ENCODE data around the gene CCDC142. TPM values are rescaled to one million over a fixed set of nuclear protein-coding genes. Genes with fewer than 3 reads are reported as not detected.
A peak's percentile ranks its signal among the peaks of the same experiment; 100 is the strongest.

Gene CCDC142
- total and polyA plus RNA-seq, 4 experiments from 2014 or later, result 3.6 to 67.6 (median 37.1) TPM

- POLR2A ChIA-PET (ENCODE audit: partially characterized antibody), result interaction anchor here (1.0 kb wide), 1 partner anchor 10 kb away, joined by 4 read pairs; the partner anchor contains the start of gene TLX2
- no peak overlapping the region for H3K27ac ChIP-seq (ENCODE audit: low read depth, low read length)
- Mint-ChIP-seq H3K4me1 (peaks cover 5 to 23% (median 17%) of the 10 kb centered on the region in 4 donors), H3K27ac (peak overlapping the region in 1 of 7 donors; percentile 26), H3K36me3 (peaks cover 26 to 29% of the 10 kb centered on the region in 2 donors), H3K4me3 (no peak overlapping the region), H3K9me3 (peaks cover 0 to 3% (median 0%) of the 10 kb centered on the region in 8 donors), H3K27me3 (peaks cover 13 to 19% of the 10 kb centered on the region in 2 donors)
- no peak overlapping the region for H3K4me3 ChIP-seq (ENCODE audit: low read length in 2 of 2)
- H3K9me3 ChIP-seq (ENCODE audit: control insufficient read depth in 1 of 2, low read length in 2 of 2), result no peaks in the 10 kb centered on the region
- peaks cover 12% of the 10 kb centered on the region for H3K4me1 ChIP-seq (ENCODE audit: insufficient read depth, low read length)
- H3K36me3 ChIP-seq (ENCODE audit: insufficient read depth, low read length), result peaks cover 19% of the 10 kb centered on the region
- intact Hi-C loops (cut with micrococcal nuclease), result no loop called here
- no peak for DNase-seq
- H3K27me3 ChIP-seq (ENCODE audit: insufficient read depth, low read length), result no peaks in the 10 kb centered on the region
- CTCF ChIA-PET (ENCODE audit: partially characterized antibody), result interaction anchor here (1.0 to 1.4 kb wide), 2 partner anchors 15 to 21 kb away, joined by 3 to 4 read pairs; no protein-coding TSS in a partner anchor
Observed at GRCh38 chr2:74524005-74524404, 41.2 kb upstream of the CCDC142 start.

DNA sequence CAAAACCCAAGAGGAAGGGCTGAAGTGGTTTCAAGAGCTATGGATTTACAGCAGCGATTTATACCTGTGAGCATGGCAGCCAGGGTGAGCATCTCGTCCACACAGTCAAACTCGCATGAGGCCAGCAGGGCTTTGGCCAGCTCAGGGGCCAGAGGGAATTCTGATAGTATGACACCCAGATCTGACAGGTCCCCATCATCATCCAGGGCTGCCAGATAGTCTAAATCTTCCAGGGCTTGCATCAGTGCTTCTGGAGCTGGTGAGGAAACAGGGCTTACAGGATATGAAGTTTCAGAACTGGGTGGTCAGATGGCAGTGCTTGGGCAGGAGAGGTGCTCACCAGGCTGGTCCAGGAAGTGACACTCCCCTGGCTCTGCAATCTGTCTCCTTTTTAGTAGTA lies 39.7 kb upstream of the CCDC142 start:
- no peak for DNase-seq
- no peak overlapping the region for H3K27ac ChIP-seq (ENCODE audit: low read depth, low read length)
- H3K9me3 ChIP-seq (ENCODE audit: control insufficient read depth in 1 of 2, low read length in 2 of 2), result no peaks in the 10 kb centered on the region
- Mint-ChIP-seq H3K27me3 (peaks cover 26 to 30% of the 10 kb centered on the region in 2 donors), H3K9me3 (peaks cover 0 to 3% (median 0%) of the 10 kb centered on the region in 8 donors), H3K36me3 (peaks cover 17 to 19% of the 10 kb centered on the region in 2 donors), H3K4me1 (peaks cover 0 to 9% (median 6%) of the 10 kb centered on the region in 4 donors), H3K4me3 (no peak overlapping the region), H3K27ac (no peak overlapping the region)
- no peaks in the 10 kb centered on the region for H3K4me1 ChIP-seq (ENCODE audit: insufficient read depth, low read length)
- ChIA-PET POLR2A (ENCODE audit: partially characterized antibody) (interaction anchor here (1.1 to 1.4 kb wide), 2 partner anchors 58 to 68 kb away, joined by 3 to 4 read pairs; partner anchors contain the start of gene INO80B), CTCF (ENCODE audit: partially characterized antibody) (interaction anchor here (1.3 to 1.5 kb wide), 2 partner anchors 14 to 18 kb away, joined by 3 read pairs; no protein-coding TSS in a partner anchor)
- H3K4me3 ChIP-seq (ENCODE audit: low read length in 2 of 2), result no peak overlapping the region
- peaks cover 8% of the 10 kb centered on the region for H3K27me3 ChIP-seq (ENCODE audit: insufficient read depth, low read length)
- peaks cover 13% of the 10 kb centered on the region for H3K36me3 ChIP-seq (ENCODE audit: insufficient read depth, low read length)
- intact Hi-C loops (cut with micrococcal nuclease), result no loop called here

- POLR2A ChIA-PET (ENCODE audit: partially characterized antibody), result interaction anchor here (0.6 to 2.7 kb wide), 9 partner anchors 10 to 59 kb away, joined by 3 to 20 read pairs (median 4); partner anchors contain the start of genes AUP1, DQX1, HTRA2 and LBX2
- H3K36me3 Mint-ChIP-seq, result no peaks in the 10 kb centered on the region
- intact Hi-C loops (cut with micrococcal nuclease), result no loop called here
- CTCF ChIA-PET (ENCODE audit: partially characterized antibody), result interaction anchor here (1.4 to 2.6 kb wide), 2 partner anchors 34 to 71 kb away, joined by 3 to 8 read pairs; partner anchors contain the start of genes CCDC142 and TTC31
- no peaks in the 10 kb centered on the region for H3K9me3 ChIP-seq (ENCODE audit: control insufficient read depth in 1 of 2, low read length in 2 of 2)
- no peak for DNase-seq
- peaks cover 6 to 36% (median 18%) of the 10 kb centered on the region in 4 donors for H3K4me1 Mint-ChIP-seq
- peaks cover 40 to 54% of the 10 kb centered on the region in 2 donors for H3K27me3 Mint-ChIP-seq
- peaks cover 35% of the 10 kb centered on the region for H3K27me3 ChIP-seq (ENCODE audit: insufficient read depth, low read length)
- H3K4me3 Mint-ChIP-seq, result peak overlapping the region; percentile 71 to 87 (median 83)
- H3K36me3 ChIP-seq (ENCODE audit: insufficient read depth, low read length), result no peaks in the 10 kb centered on the region
- peaks cover 35% of the 10 kb centered on the region for H3K4me1 ChIP-seq (ENCODE audit: insufficient read depth, low read length)
- H3K4me3 ChIP-seq (ENCODE audit: low read length in 2 of 2), result peak overlapping the region in 1 of 2 donors; percentile 53
- no peak overlapping the region for H3K27ac ChIP-seq (ENCODE audit: low read depth, low read length)
- peak overlapping the region in 1 of 7 donors; percentile 72 for H3K27ac Mint-ChIP-seq
- H3K9me3 Mint-ChIP-seq, result peaks cover 0 to 4% (median 0%) of the 10 kb centered on the region in 8 donors
Observed at GRCh38 chr2:74516650-74517049, 33.9 kb upstream of the CCDC142 start.

- POLR2A ChIA-PET (ENCODE audit: partially characterized antibody), result interaction anchor here (0.6 to 2.7 kb wide), 11 partner anchors 9 to 58 kb away, joined by 3 to 20 read pairs (median 4); partner anchors contain the start of genes AUP1, DQX1, HTRA2 and LBX2
- peaks cover 35% of the 10 kb centered on the region for H3K4me1 ChIP-seq (ENCODE audit: insufficient read depth, low read length)
- DNase-seq, result peak; percentile 71 to 76 (median 73)
Observed at GRCh38 chr2:74515981-74516633, 33.3 kb upstream of the CCDC142 start.

DNA sequence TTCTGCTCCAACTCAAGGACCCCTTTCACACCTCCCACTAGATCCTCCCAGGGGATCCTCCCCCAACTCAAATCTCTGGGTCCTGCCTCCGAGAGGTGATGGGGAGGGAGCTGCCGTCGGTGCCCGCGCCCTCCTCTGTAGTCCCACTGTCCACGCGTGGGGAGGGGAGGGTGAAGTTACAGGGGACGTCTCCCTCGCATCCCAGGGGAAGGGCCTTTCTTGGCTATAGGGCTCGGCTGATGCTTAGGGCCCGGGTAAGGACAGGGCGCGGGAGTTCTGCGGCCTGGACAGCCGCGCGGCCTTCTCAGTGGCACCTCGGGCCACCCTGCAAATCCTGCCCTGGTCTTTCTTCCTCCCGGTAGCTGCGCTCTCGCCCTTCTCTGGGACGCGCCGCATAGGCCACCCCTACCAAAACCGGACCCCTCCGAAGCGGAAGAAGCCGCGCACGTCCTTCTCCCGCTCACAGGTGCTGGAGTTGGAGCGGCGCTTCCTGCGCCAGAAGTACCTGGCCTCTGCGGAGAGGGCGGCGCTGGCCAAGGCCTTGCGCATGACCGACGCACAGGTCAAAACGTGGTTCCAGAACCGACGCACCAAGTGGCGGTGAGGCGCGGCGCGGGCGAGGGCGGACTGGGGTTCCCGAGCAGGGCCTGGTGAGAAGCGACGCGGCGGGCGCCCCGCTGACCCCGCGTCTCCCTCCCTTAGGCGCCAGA lies 32.6 kb upstream of the CCDC142 start:
- peaks cover 39 to 55% of the 10 kb centered on the region in 2 donors for H3K27me3 Mint-ChIP-seq
- POLR2A ChIA-PET (ENCODE audit: partially characterized antibody), result interaction anchor here (0.7 to 2.7 kb wide), 10 partner anchors 8 to 43 kb away, joined by 3 to 20 read pairs (median 4); partner anchors contain the start of genes AUP1, CCDC142, DQX1 and HTRA2
- H3K4me3 Mint-ChIP-seq, result peak overlapping the region; percentile 74 to 80 (median 76)
- H3K27ac Mint-ChIP-seq, result peak overlapping the region in 6 of 7 donors; percentile 42 to 85 (median 68)
- Histone ChIP-seq H3K36me3 (ENCODE audit: insufficient read depth, low read length) (no peaks in the 10 kb centered on the region), H3K9me3 (ENCODE audit: control insufficient read depth in 1 of 2, low read length in 2 of 2) (no peaks in the 10 kb centered on the region), H3K4me3 (ENCODE audit: low read length in 2 of 2) (peak overlapping the region in 1 of 2 donors; percentile 53), H3K27me3 (ENCODE audit: insufficient read depth, low read length) (peaks cover 35% of the 10 kb centered on the region), H3K27ac (ENCODE audit: low read depth, low read length) (no peak overlapping the region), H3K4me1 (ENCODE audit: insufficient read depth, low read length) (peaks cover 35% of the 10 kb centered on the region)
- intact Hi-C loops (cut with micrococcal nuclease), result no loop called here
- peaks cover 6 to 36% (median 20%) of the 10 kb centered on the region in 4 donors for H3K4me1 Mint-ChIP-seq
- CTCF ChIA-PET (ENCODE audit: partially characterized antibody), result interaction anchor here (1.3 to 2.6 kb wide), 2 partner anchors 11 to 32 kb away, joined by 3 to 8 read pairs; partner anchors contain the start of genes CCDC142, DQX1 and TTC31
- no peaks in the 10 kb centered on the region for H3K36me3 Mint-ChIP-seq
- peaks cover 0 to 4% (median 0%) of the 10 kb centered on the region in 8 donors for H3K9me3 Mint-ChIP-seq
- DNase-seq, result no peak

More at GRCh38 chr2:74515981-74516633, 33.3 kb upstream of the CCDC142 start:
- Mint-ChIP-seq H3K4me3 (peak overlapping the region; percentile 71 to 87 (median 83)), H3K36me3 (no peaks in the 10 kb centered on the region), H3K27me3 (peaks cover 40 to 53% of the 10 kb centered on the region in 2 donors), H3K9me3 (peaks cover 0 to 4% (median 0%) of the 10 kb centered on the region in 8 donors), H3K4me1 (peaks cover 6 to 36% (median 18%) of the 10 kb centered on the region in 4 donors), H3K27ac (no peak overlapping the region)
- intact Hi-C loops (cut with micrococcal nuclease), result no loop called here
- Histone ChIP-seq H3K9me3 (ENCODE audit: control insufficient read depth in 1 of 2, low read length in 2 of 2) (no peaks in the 10 kb centered on the region), H3K27ac (ENCODE audit: low read depth, low read length) (no peak overlapping the region), H3K36me3 (ENCODE audit: insufficient read depth, low read length) (no peaks in the 10 kb centered on the region), H3K4me3 (ENCODE audit: low read length in 2 of 2) (peak overlapping the region in 1 of 2 donors; percentile 53), H3K27me3 (ENCODE audit: insufficient read depth, low read length) (peaks cover 35% of the 10 kb centered on the region)
- CTCF ChIA-PET (ENCODE audit: partially characterized antibody), result interaction anchor here (2.6 kb wide), 1 partner anchor 33 kb away, joined by 8 read pairs; the partner anchor contains the start of genes CCDC142 and TTC31

GRCh38 chr2:74514368-74515270 lies 31.8 kb upstream of the CCDC142 start, which contains the start of gene TLX2:
Gene TLX2 (plus strand): TSS chr2:74514450. CDS start chr2:74514807, 357 bp downstream.
- Histone ChIP-seq H3K4me3 (ENCODE audit: low read length in 2 of 2) (peak within 1 kb of the TSS in 1 of 2 donors; percentile 53), H3K4me1 (ENCODE audit: insufficient read depth, low read length) (peaks cover 35% of the 10 kb centered on the region), H3K36me3 (ENCODE audit: insufficient read depth, low read length) (no peaks in the 10 kb centered on the region), H3K27ac (ENCODE audit: low read depth, low read length) (no peak within 1 kb of the TSS), H3K9me3 (ENCODE audit: control insufficient read depth in 1 of 2, low read length in 2 of 2) (no peaks in the 10 kb centered on the region), H3K27me3 (ENCODE audit: insufficient read depth, low read length) (peaks cover 35% of the 10 kb centered on the region)
- peaks cover 8 to 36% (median 20%) of the 10 kb centered on the region in 4 donors for H3K4me1 Mint-ChIP-seq
- H3K9me3 Mint-ChIP-seq, result peaks cover 0 to 2% (median 0%) of the 10 kb centered on the region in 8 donors
- POLR2A ChIA-PET (ENCODE audit: partially characterized antibody), result interaction anchor here (0.7 to 2.7 kb wide), 8 partner anchors 8 to 32 kb away, joined by 3 to 20 read pairs (median 6); partner anchors contain the start of genes AUP1, CCDC142, DQX1 and HTRA2
- CTCF ChIA-PET (ENCODE audit: partially characterized antibody), result interaction anchor here (1.3 to 2.6 kb wide), 2 partner anchors 11 to 32 kb away, joined by 3 to 8 read pairs; partner anchors contain the start of genes CCDC142, DQX1 and TTC31
- H3K27me3 Mint-ChIP-seq, result peaks cover 32 to 47% of the 10 kb centered on the region in 2 donors
- intact Hi-C loops (cut with micrococcal nuclease), result no loop called here
- DNase-seq, result no peak
- H3K4me3 Mint-ChIP-seq, result peak within 1 kb of the TSS; percentile 74 to 81 (median 76)
- H3K27ac Mint-ChIP-seq, result peak within 1 kb of the TSS in 4 of 7 donors; percentile 42 to 85 (median 73)
- no peaks in the 10 kb centered on the region for H3K36me3 Mint-ChIP-seq
